SU-DHL-6 (cell line): ENCODE data around the gene COQ2.

Experiments used
- H2AFZ ChIP-seq: fragments of 200-600 bp; sonication (generic); 2 replicates; pipeline ENCODE4 v1.6.1; 2014; ENCODE audit warnings: low read depth, mild to moderate bottlenecking, moderate library complexity, mixed read lengths, antibody characterized with exemption, low read length; ENCODE audit not compliant: severe bottlenecking
- H3F3A ChIP-seq: fragments of 200-600 bp; shearing (Covaris generic); 2 replicates; pipeline ENCODE4 v1.6.0; 2016; ENCODE audit warnings: antibody characterized with exemption, mild to moderate bottlenecking; ENCODE audit not compliant: insufficient read depth
- H3K27ac ChIP-seq: fragments of 200-600 bp; sonication (generic); 2 replicates; pipeline ENCODE4 v1.5.1; 2016; ENCODE audit warnings: low read depth, mild to moderate bottlenecking, low read length, moderate library complexity, mixed read lengths
- H3K27me3 ChIP-seq: fragments of 200-600 bp; sonication (generic), shearing (Covaris generic); 2 replicates; pipeline ENCODE4 v1.6.0; 2014; ENCODE audit warnings: mild to moderate bottlenecking, low read length
- H3K36me3 ChIP-seq: fragments of 200-600 bp; sonication (generic); 2 replicates; pipeline ENCODE4 v1.6.1; 2014; ENCODE audit warnings: mild to moderate bottlenecking, low read length, mixed read lengths
- H3K4me2 ChIP-seq: fragments of 300-600, 200-600 bp; shearing (Covaris generic), sonication (generic); 2 replicates; pipeline ENCODE4 v1.6.0; 2014; ENCODE audit warnings: low read length, low read depth, mild to moderate bottlenecking; ENCODE audit not compliant: poor library complexity, severe bottlenecking
- H3K4me3 ChIP-seq: fragments of 200-600 bp; sonication (generic); 2 replicates; pipeline ENCODE4 v1.5.1; 2014; ENCODE audit warnings: antibody characterized with exemption, low read length, mild to moderate bottlenecking, mixed read lengths; ENCODE audit not compliant: insufficient read depth, poor library complexity, severe bottlenecking
- H3K79me2 ChIP-seq: fragments of 200-600 bp; sonication (generic); 2 replicates; pipeline ENCODE4 v1.6.1; 2014; ENCODE audit warnings: mild to moderate bottlenecking, low read length, moderate library complexity; ENCODE audit not compliant: insufficient read depth
- H3K9ac ChIP-seq: fragments of 200-600 bp; sonication (generic); 2 replicates; pipeline ENCODE4 v1.7.0; 2014; ENCODE audit warnings: mild to moderate bottlenecking, low read length
- H3K9me2 ChIP-seq: fragments of 200-600 bp; sonication (generic); replicated peaks from 2 replicates; pipeline ENCODE4 v1.6.1; 2014; ENCODE audit warnings: low read length; ENCODE audit not compliant: insufficient read depth
- H3K9me3 ChIP-seq: fragments of 200-600 bp; sonication (generic); 2 replicates; pipeline ENCODE4 v1.6.1; 2014; ENCODE audit warnings: low read length, mixed read lengths; ENCODE audit not compliant: insufficient read depth
- H4K20me1 ChIP-seq: fragments of 200-600 bp; sonication (generic); 2 replicates; pipeline ENCODE4 v1.6.1; 2014; ENCODE audit warnings: low read depth, mild to moderate bottlenecking, antibody characterized with exemption, low read length, moderate library complexity, mixed read lengths
- EZH2phosphoT487 ChIP-seq: fragments of 200-600 bp; sonication (generic), shearing (Covaris generic); conservative IDR thresholded peaks from 2 replicates; pipeline ENCODE4 v1.6.1; 2018; ENCODE audit warnings: mild to moderate bottlenecking, antibody characterized with exemption, low read length, moderate library complexity, mixed read lengths
- TF ChIP-seq, protein P1 (sequence below): fragments of 200-600 bp; sonication (generic); IDR thresholded peaks from one replicate; pipeline ENCODE4 v1.5.1; 2017; ENCODE audit warnings: antibody characterized with exemption, mild to moderate bottlenecking, low read length, moderate library complexity; ENCODE audit not compliant: insufficient read depth, poor library complexity, severe bottlenecking

Gene COQ2

DNA sequence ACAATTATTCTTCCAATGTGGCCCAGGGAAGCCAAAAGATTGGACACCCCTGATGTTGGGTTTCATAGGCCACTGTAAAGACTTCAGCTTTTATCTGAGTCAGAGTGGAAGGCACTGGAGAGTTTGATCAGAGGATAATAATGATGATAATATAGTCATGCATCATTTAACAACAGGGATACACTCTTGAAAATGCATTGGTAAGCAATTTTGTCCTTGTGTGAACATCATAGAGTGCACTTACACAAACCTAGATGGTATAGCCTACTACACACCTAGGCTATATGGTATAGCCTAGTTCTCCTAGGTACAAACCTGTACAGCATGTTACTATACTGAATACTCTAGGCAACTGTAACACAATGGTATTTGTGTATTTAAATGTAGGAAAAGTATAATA lies 70.5 kb downstream of the COQ2 start:
- Histone ChIP-seq H3F3A (no peaks in the 10 kb centered on the region; the same call in 1 of the 2 replicates), H3K9me3 (no peaks in the 10 kb centered on the region), H3K27ac (no peak overlapping the region), H3K9ac (no peak overlapping the region), H3K36me3 (peaks cover 6% of the 10 kb centered on the region; the same call in 1 of the 2 replicates), H2AFZ (no peak overlapping the region), H4K20me1 (no peaks in the 10 kb centered on the region), H3K4me3 (no peak overlapping the region), H3K9me2 (no peaks in the 10 kb centered on the region), H3K79me2 (no peaks in the 10 kb centered on the region), H3K27me3 (no peaks in the 10 kb centered on the region), H3K4me2 (no peak overlapping the region)
- TF ChIP-seq, protein P1, sequence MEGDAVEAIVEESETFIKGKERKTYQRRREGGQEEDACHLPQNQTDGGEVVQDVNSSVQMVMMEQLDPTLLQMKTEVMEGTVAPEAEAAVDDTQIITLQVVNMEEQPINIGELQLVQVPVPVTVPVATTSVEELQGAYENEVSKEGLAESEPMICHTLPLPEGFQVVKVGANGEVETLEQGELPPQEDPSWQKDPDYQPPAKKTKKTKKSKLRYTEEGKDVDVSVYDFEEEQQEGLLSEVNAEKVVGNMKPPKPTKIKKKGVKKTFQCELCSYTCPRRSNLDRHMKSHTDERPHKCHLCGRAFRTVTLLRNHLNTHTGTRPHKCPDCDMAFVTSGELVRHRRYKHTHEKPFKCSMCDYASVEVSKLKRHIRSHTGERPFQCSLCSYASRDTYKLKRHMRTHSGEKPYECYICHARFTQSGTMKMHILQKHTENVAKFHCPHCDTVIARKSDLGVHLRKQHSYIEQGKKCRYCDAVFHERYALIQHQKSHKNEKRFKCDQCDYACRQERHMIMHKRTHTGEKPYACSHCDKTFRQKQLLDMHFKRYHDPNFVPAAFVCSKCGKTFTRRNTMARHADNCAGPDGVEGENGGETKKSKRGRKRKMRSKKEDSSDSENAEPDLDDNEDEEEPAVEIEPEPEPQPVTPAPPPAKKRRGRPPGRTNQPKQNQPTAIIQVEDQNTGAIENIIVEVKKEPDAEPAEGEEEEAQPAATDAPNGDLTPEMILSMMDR: no peak
- TF ChIP-seq EZH2phosphoT487: no peak
